A549 (cell line): Measurements from ENCODE around the gene MYNN.

Source experiments
- CTCF ChIP-seq: fragments of >200 bp; sonication (Bioruptor Twin); formaldehyde crosslinking; IDR thresholded peaks from 3 replicates; pipeline ENCODE4 v1.5.1; 2016
- MAFK ChIP-seq: fragments of 450-650 bp; IDR thresholded peaks from 2 replicates; pipeline ENCODE4 v1.6.1; 2014; ENCODE audit not compliant: partially characterized antibody
- NR3C1 ChIP-seq: fragments of >200 bp; sonication (Bioruptor Twin); formaldehyde crosslinking; IDR thresholded peaks from 3 replicates; pipeline ENCODE4 v1.6.1; 2017
- POLR2A ChIP-seq: IDR thresholded peaks from 2 replicates; pipeline ENCODE4 v1.6.1; 2012; ENCODE audit warnings: mild to moderate bottlenecking, low read length
- USF2 ChIP-seq: fragments of 450-650 bp; IDR thresholded peaks from 2 replicates; pipeline ENCODE4 v1.6.1; 2014; ENCODE audit warnings: antibody characterized with exemption

- TF ChIP-seq POLR2A: no peak
- TF ChIP-seq CTCF: no peak
- TF ChIP-seq NR3C1: no peak
- no peak for TF ChIP-seq USF2
- TF ChIP-seq MAFK: no peak
These were observed 990 bp downstream of the MYNN start for GRCh38 chr3:169774186-169774585.
